Measurements from ENCODE around the gene MTA2.
"Not testable (repeated sequence)": the region's sequence is repeated elsewhere in the genome, so short reads cannot be mapped to it uniquely, and the experiment has no call there.

Gene MTA2

GRCh38 chr11:62644220-62644619 is 42.6 kb upstream of the MTA2 start:
- DNase-seq (ENCODE audit: low read depth, low spot score) = no peak
- H3K4me1 ChIP-seq (ENCODE audit: control insufficient read depth, insufficient read depth, low read length) = no peaks in the 10 kb centered on the region
- peaks cover 10% of the 10 kb centered on the region for H3K36me3 ChIP-seq (ENCODE audit: control insufficient read depth, insufficient read depth, low read length)

GRCh38 chr11:62632492-62632891 is 30.8 kb upstream of the MTA2 start:
- H3K4me3 ChIP-seq (ENCODE audit: low read length) = no peak overlapping the region
- H3K36me3 ChIP-seq (ENCODE audit: control insufficient read depth, insufficient read depth, low read length) = peaks cover 60% of the 10 kb centered on the region
- WGBS (ENCODE audit: insufficient coverage, insufficient read length) = no CpG with 5 or more reads among the region's 6 CpGs
- no peaks in the 10 kb centered on the region for H3K27me3 ChIP-seq (ENCODE audit: control insufficient read depth, insufficient read depth, low read length)
- H3K9me3 ChIP-seq (ENCODE audit: control insufficient read depth, insufficient read depth, low read length) = no peaks in the 10 kb centered on the region
- no peak for DNase-seq (ENCODE audit: low read depth, low spot score)
- H3K4me1 ChIP-seq (ENCODE audit: control insufficient read depth, insufficient read depth, low read length) = no peaks in the 10 kb centered on the region
- no peak overlapping the region for H3K27ac ChIP-seq (ENCODE audit: low read length)

More at GRCh38 chr11:62644220-62644619, 42.6 kb upstream of the MTA2 start:
- WGBS (ENCODE audit: insufficient coverage, insufficient read length) = no CpG with 5 or more reads among the region's 8 CpGs
- H3K9me3 ChIP-seq (ENCODE audit: control insufficient read depth, insufficient read depth, low read length) = no peaks in the 10 kb centered on the region
- H3K27me3 ChIP-seq (ENCODE audit: control insufficient read depth, insufficient read depth, low read length) = no peaks in the 10 kb centered on the region
- no peak overlapping the region for H3K4me3 ChIP-seq (ENCODE audit: low read length)
- H3K27ac ChIP-seq (ENCODE audit: low read length) = no peak overlapping the region

GRCh38 chr11:62627713-62628112 is 26.0 kb upstream of the MTA2 start:
- Histone ChIP-seq H3K27me3 (ENCODE audit: control insufficient read depth, insufficient read depth, low read length) (no peaks in the 10 kb centered on the region), H3K9me3 (ENCODE audit: control insufficient read depth, insufficient read depth, low read length) (no peaks in the 10 kb centered on the region), H3K4me3 (ENCODE audit: low read length) (no peak overlapping the region), H3K27ac (ENCODE audit: low read length) (no peak overlapping the region), H3K36me3 (ENCODE audit: control insufficient read depth, insufficient read depth, low read length) (peaks cover 54% of the 10 kb centered on the region), H3K4me1 (ENCODE audit: control insufficient read depth, insufficient read depth, low read length) (no peaks in the 10 kb centered on the region)
- WGBS (ENCODE audit: insufficient coverage, insufficient read length) = no CpG with 5 or more reads among the region's 3 CpGs
- DNase-seq (ENCODE audit: low read depth, low spot score) = no peak

- H3K27me3 ChIP-seq (ENCODE audit: control insufficient read depth, insufficient read depth, low read length) = no peaks in the 10 kb centered on the region
- no peaks in the 10 kb centered on the region; the same call in 1 of the 2 replicates for H3K4me1 ChIP-seq (ENCODE audit: control insufficient read depth, insufficient read depth, low read length)
- DNase-seq (ENCODE audit: low read depth, low spot score) = no peak
- no peak overlapping the region; the same call in 1 of the 2 replicates for H3K4me3 ChIP-seq (ENCODE audit: low read length)
- peaks cover 21% of the 10 kb centered on the region for H3K36me3 ChIP-seq (ENCODE audit: control insufficient read depth, insufficient read depth, low read length)
- no peak overlapping the region for H3K27ac ChIP-seq (ENCODE audit: low read length)
- no CpG with 5 or more reads among the region's 7 CpGs for WGBS (ENCODE audit: insufficient coverage, insufficient read length)
- no peaks in the 10 kb centered on the region for H3K9me3 ChIP-seq (ENCODE audit: control insufficient read depth, insufficient read depth, low read length)
These were observed 20.9 kb upstream of the MTA2 start for GRCh38 chr11:62622476-62623089.

GRCh38 chr11:62621567-62622470 is 20.2 kb upstream of the MTA2 start, which contains the start of gene B3GAT3:
Gene B3GAT3, minus strand, starts transcription at chr11:62621986. Its CDS starts 39 bp downstream, at chr11:62621947.
- H3K27me3 ChIP-seq (ENCODE audit: control insufficient read depth, insufficient read depth, low read length) = no peaks in the 10 kb centered on the region
- H3K4me3 ChIP-seq (ENCODE audit: low read length) = peak within 1 kb of the TSS; percentile 81
- no peaks in the 10 kb centered on the region; the same call in 1 of the 2 replicates for H3K4me1 ChIP-seq (ENCODE audit: control insufficient read depth, insufficient read depth, low read length)
- no peak within 1 kb of the TSS for H3K27ac ChIP-seq (ENCODE audit: low read length)
- H3K36me3 ChIP-seq (ENCODE audit: control insufficient read depth, insufficient read depth, low read length) = peaks cover 17% of the 10 kb centered on the region
- no CpG with 5 or more reads among the region's 77 CpGs for WGBS (ENCODE audit: insufficient coverage, insufficient read length)
- H3K9me3 ChIP-seq (ENCODE audit: control insufficient read depth, insufficient read depth, low read length) = no peaks in the 10 kb centered on the region
- DNase-seq (ENCODE audit: low read depth, low spot score) = peak; percentile 97

GRCh38 chr11:62621027-62621566 is 19.4 kb upstream of the MTA2 start:
- Histone ChIP-seq H3K27ac (ENCODE audit: low read length) (no peak overlapping the region), H3K4me3 (ENCODE audit: low read length) (peak overlapping the region; percentile 81; the same call in 1 of the 2 replicates), H3K27me3 (ENCODE audit: control insufficient read depth, insufficient read depth, low read length) (no peaks in the 10 kb centered on the region), H3K9me3 (ENCODE audit: control insufficient read depth, insufficient read depth, low read length) (no peaks in the 10 kb centered on the region), H3K4me1 (ENCODE audit: control insufficient read depth, insufficient read depth, low read length) (no peaks in the 10 kb centered on the region; the same call in 1 of the 2 replicates), H3K36me3 (ENCODE audit: control insufficient read depth, insufficient read depth, low read length) (peaks cover 10% of the 10 kb centered on the region)
- no peak for DNase-seq (ENCODE audit: low read depth, low spot score)
- no CpG with 5 or more reads among the region's 8 CpGs for WGBS (ENCODE audit: insufficient coverage, insufficient read length)

GRCh38 chr11:62616957-62617356 is 15.3 kb upstream of the MTA2 start:
- not testable (repeated sequence) for H3K4me1 ChIP-seq (ENCODE audit: control insufficient read depth, insufficient read depth, low read length); H3K4me3 ChIP-seq (ENCODE audit: low read length); H3K36me3 ChIP-seq (ENCODE audit: control insufficient read depth, insufficient read depth, low read length); H3K27me3 ChIP-seq (ENCODE audit: control insufficient read depth, insufficient read depth, low read length); H3K9me3 ChIP-seq (ENCODE audit: control insufficient read depth, insufficient read depth, low read length); H3K27ac ChIP-seq (ENCODE audit: low read length); DNase-seq (ENCODE audit: low read depth, low spot score)
- no CpG with 5 or more reads among the region's 14 CpGs for WGBS (ENCODE audit: insufficient coverage, insufficient read length)

- no CpG with 5 or more reads among the region's 7 CpGs for WGBS (ENCODE audit: insufficient coverage, insufficient read length)
- Histone ChIP-seq H3K4me3 (ENCODE audit: low read length) (no peak overlapping the region), H3K9me3 (ENCODE audit: control insufficient read depth, insufficient read depth, low read length) (no peaks in the 10 kb centered on the region), H3K4me1 (ENCODE audit: control insufficient read depth, insufficient read depth, low read length) (no peaks in the 10 kb centered on the region; the same call in 1 of the 2 replicates), H3K27me3 (ENCODE audit: control insufficient read depth, insufficient read depth, low read length) (no peaks in the 10 kb centered on the region), H3K36me3 (ENCODE audit: control insufficient read depth, insufficient read depth, low read length) (no peaks in the 10 kb centered on the region; the same call in 1 of the 2 replicates), H3K27ac (ENCODE audit: low read length) (no peak overlapping the region)
- no peak for DNase-seq (ENCODE audit: low read depth, low spot score)
These were observed 13.9 kb upstream of the MTA2 start for GRCh38 chr11:62615521-62615920.

GRCh38 chr11:62614275-62614674 is 12.6 kb upstream of the MTA2 start:
- Histone ChIP-seq H3K27ac (ENCODE audit: low read length) (no peak overlapping the region), H3K4me3 (ENCODE audit: low read length) (no peak overlapping the region)

GRCh38 chr11:62613291-62613778 is 11.7 kb upstream of the MTA2 start:
- WGBS (ENCODE audit: insufficient coverage, insufficient read length) = no CpG with 5 or more reads among the region's 15 CpGs
- DNase-seq (ENCODE audit: low read depth, low spot score) = no peak
- Histone ChIP-seq H3K9me3 (ENCODE audit: control insufficient read depth, insufficient read depth, low read length) (no peaks in the 10 kb centered on the region), H3K4me3 (ENCODE audit: low read length) (no peak overlapping the region), H3K27ac (ENCODE audit: low read length) (no peak overlapping the region), H3K36me3 (ENCODE audit: control insufficient read depth, insufficient read depth, low read length) (no peaks in the 10 kb centered on the region; the same call in 1 of the 2 replicates), H3K4me1 (ENCODE audit: control insufficient read depth, insufficient read depth, low read length) (no peaks in the 10 kb centered on the region; the same call in 1 of the 2 replicates), H3K27me3 (ENCODE audit: control insufficient read depth, insufficient read depth, low read length) (no peaks in the 10 kb centered on the region)

More at GRCh38 chr11:62614275-62614674, 12.6 kb upstream of the MTA2 start:
- H3K4me1 ChIP-seq (ENCODE audit: control insufficient read depth, insufficient read depth, low read length) = no peaks in the 10 kb centered on the region; the same call in 1 of the 2 replicates
- no peak for DNase-seq (ENCODE audit: low read depth, low spot score)
- H3K9me3 ChIP-seq (ENCODE audit: control insufficient read depth, insufficient read depth, low read length) = no peaks in the 10 kb centered on the region
- H3K27me3 ChIP-seq (ENCODE audit: control insufficient read depth, insufficient read depth, low read length) = no peaks in the 10 kb centered on the region
- no peaks in the 10 kb centered on the region; the same call in 1 of the 2 replicates for H3K36me3 ChIP-seq (ENCODE audit: control insufficient read depth, insufficient read depth, low read length)
- WGBS (ENCODE audit: insufficient coverage, insufficient read length) = no CpG with 5 or more reads among the region's 8 CpGs

Measured in iPS DF 6.9 (cell line).